Lung (tissue), 12 donors: ENCODE data around the gene SPC24. TPM values are rescaled to one million over a fixed set of nuclear protein-coding genes. Genes with fewer than 3 reads are reported as not detected.

Experiments
- ATAC-seq: fragments of 200-7000 bp; cut with Tn5 transposase; one replicate; pipeline ENCODE4 v1.9.1; 2020; ENCODE audit warnings: moderate number of reproducible peaks; ENCODE audit not compliant: insufficient read depth, low FRiP score
- DNase-seq, 3 donors: peaks; one replicate each; pipeline ENCODE4 v3.0.0-alpha.2; 2013 to 2017
- H3K27ac ChIP-seq, 2 donors: one replicate each; pipeline ENCODE4 v1.5.1; 2013; ENCODE audit warnings: mild to moderate bottlenecking in 2 of 2, moderate library complexity in 2 of 2, control low read depth in 1 of 2, inconsistent platforms in 1 of 2, low read depth in 1 of 2, low read length in 1 of 2
- H3K27me3 ChIP-seq, 3 donors: one replicate each; pipeline ENCODE4 v1.5.1; 2013; ENCODE audit warnings: low read length in 2 of 3; ENCODE audit not compliant: control insufficient read depth in 3 of 3, insufficient read depth in 3 of 3
- H3K36me3 ChIP-seq, 4 donors: one replicate each; pipeline ENCODE4 v1.5.1; 2013; ENCODE audit warnings: low read length in 4 of 4, mild to moderate bottlenecking in 1 of 4, moderate library complexity in 1 of 4; ENCODE audit not compliant: control insufficient read depth in 4 of 4, insufficient read depth in 4 of 4
- H3K4me1 ChIP-seq, 5 donors: one replicate each; pipeline ENCODE4 v1.5.1; 2013; ENCODE audit warnings: low read length in 5 of 5, mild to moderate bottlenecking in 2 of 5, moderate library complexity in 1 of 5; ENCODE audit not compliant: control insufficient read depth in 5 of 5, insufficient read depth in 5 of 5
- H3K4me3 ChIP-seq: one replicate; pipeline ENCODE4 v1.5.1; 2013; ENCODE audit warnings: mild to moderate bottlenecking, control low read depth, moderate library complexity
- H3K9ac ChIP-seq, 2 donors: one replicate each; pipeline ENCODE4 v1.5.1; 2013; ENCODE audit warnings: low read length in 2 of 2, control low read depth in 1 of 2; ENCODE audit not compliant: insufficient read depth in 1 of 2
- H3K9me3 ChIP-seq, 4 donors: one replicate each; pipeline ENCODE4 v1.5.1; 2013; ENCODE audit warnings: low read length in 3 of 4, mild to moderate bottlenecking in 1 of 4, moderate library complexity in 1 of 4; ENCODE audit not compliant: control insufficient read depth in 4 of 4, insufficient read depth in 3 of 4
- WGBS, 2 donors: extraction: QIAGEN DNeasy Blood & Tissue Kit; methylation state at CpG; one replicate each; pipeline ENCODE4 v1.1.7; 2013; 5-methylcytosine and 5-hydroxymethylcytosine counted together
- polyA plus RNA-seq, 2 donors: library from polyadenylated mRNA; stranded (reverse); fragments of 200-250 nt; gene quantifications; one replicate each; pipeline ENCODE4 v1.2.1, GENCODE V29; 2013
- total RNA-seq, 2 donors: library from RNA; depleted of rRNA in 1 of 2; stranded (reverse); fragments of >200 nt in 1 of 2; gene quantifications; one replicate each; pipeline ENCODE4 v1.2.1, GENCODE V29; 2014 to 2021
- TF ChIP-seq, protein P1 (sequence below): IDR thresholded peaks from 2 replicates; pipeline ENCODE4 v1.5.1; 2012; ENCODE audit warnings: mild to moderate bottlenecking; ENCODE audit errors: control extremely low read depth, extremely low read depth
- donor health status: control.
- donor health status: control.
- donor health status: Bipolar disorder and iron deficiency.
- donor health status: healthy.
- donor health status: DM: yes; HTN: yes; CAD: no.

SPC24 gene
- total and polyA plus RNA-seq, 4 donors, result 1.3 to 6.5 (median 3.9) TPM

DNA sequence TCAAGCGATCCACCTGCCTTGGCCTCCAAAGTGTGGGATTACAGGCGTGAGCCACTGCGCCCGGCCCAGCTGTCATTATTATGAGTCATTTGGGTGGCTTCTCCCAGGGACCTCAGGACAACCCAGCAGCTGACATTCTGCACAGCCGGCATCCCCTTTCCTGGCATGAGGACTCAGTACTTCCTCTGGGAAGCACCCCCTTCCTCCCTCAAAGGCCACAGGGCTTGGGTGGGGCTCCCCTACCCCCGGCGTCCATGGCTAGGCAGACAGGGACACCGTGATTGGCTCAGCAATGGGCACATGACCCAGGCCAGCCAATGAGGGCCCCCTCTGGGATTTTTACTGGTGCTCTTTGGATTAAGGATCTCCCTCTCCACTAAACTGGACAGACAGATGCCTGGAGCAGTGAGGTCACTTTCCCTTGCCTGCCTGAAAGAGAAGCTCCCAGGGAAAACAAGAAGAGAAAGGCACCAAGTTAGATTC, 35.7 kb upstream of the SPC24 start:
- peaks cover 2 to 56% (median 22%) of the 10 kb centered on the region in 4 donors for H3K36me3 ChIP-seq
- TF ChIP-seq, protein P1, sequence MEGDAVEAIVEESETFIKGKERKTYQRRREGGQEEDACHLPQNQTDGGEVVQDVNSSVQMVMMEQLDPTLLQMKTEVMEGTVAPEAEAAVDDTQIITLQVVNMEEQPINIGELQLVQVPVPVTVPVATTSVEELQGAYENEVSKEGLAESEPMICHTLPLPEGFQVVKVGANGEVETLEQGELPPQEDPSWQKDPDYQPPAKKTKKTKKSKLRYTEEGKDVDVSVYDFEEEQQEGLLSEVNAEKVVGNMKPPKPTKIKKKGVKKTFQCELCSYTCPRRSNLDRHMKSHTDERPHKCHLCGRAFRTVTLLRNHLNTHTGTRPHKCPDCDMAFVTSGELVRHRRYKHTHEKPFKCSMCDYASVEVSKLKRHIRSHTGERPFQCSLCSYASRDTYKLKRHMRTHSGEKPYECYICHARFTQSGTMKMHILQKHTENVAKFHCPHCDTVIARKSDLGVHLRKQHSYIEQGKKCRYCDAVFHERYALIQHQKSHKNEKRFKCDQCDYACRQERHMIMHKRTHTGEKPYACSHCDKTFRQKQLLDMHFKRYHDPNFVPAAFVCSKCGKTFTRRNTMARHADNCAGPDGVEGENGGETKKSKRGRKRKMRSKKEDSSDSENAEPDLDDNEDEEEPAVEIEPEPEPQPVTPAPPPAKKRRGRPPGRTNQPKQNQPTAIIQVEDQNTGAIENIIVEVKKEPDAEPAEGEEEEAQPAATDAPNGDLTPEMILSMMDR, result no peak
- 40 to 44% methylated on average over 8 of the region's 8 CpGs for WGBS, 2 donors
- no peak overlapping the region for H3K9ac ChIP-seq
- H3K9me3 ChIP-seq, result no peaks in the 10 kb centered on the region
- H3K27ac ChIP-seq, result peak overlapping the region; percentile 47 to 82
- DNase-seq (peak in 1 of 3 donors; percentile 35), ATAC-seq (peak; percentile 56)
- peaks cover 0 to 34% (median 14%) of the 10 kb centered on the region in 5 donors for H3K4me1 ChIP-seq
- no peaks in the 10 kb centered on the region for H3K27me3 ChIP-seq
- no peak overlapping the region for H3K4me3 ChIP-seq

GRCh38 chr19:11190501-11190900, 34.9 kb upstream of the SPC24 start:
- H3K27me3 ChIP-seq, result no peaks in the 10 kb centered on the region
- peaks cover 0 to 32% (median 10%) of the 10 kb centered on the region in 5 donors for H3K4me1 ChIP-seq
- no peak overlapping the region for H3K9ac ChIP-seq
- H3K4me3 ChIP-seq, result no peak overlapping the region
- DNase-seq (no peak), ATAC-seq (no peak)
- TF ChIP-seq, protein P1, result no peak
- 78 to 92% methylated on average over 8 of the region's 8 CpGs for WGBS, 2 donors
- H3K9me3 ChIP-seq, result no peaks in the 10 kb centered on the region
- H3K36me3 ChIP-seq, result peaks cover 2 to 63% (median 24%) of the 10 kb centered on the region in 4 donors
- peak overlapping the region; percentile 42 to 43 for H3K27ac ChIP-seq

- TF ChIP-seq, protein P1, result no peak
- Histone ChIP-seq H3K27ac (no peak overlapping the region), H3K4me1 (peaks cover 0 to 16% (median 7%) of the 10 kb centered on the region in 5 donors)
Observed at GRCh38 chr19:11187441-11187840, 31.9 kb upstream of the SPC24 start.

GRCh38 chr19:11182994-11183393, 27.4 kb upstream of the SPC24 start:
- Histone ChIP-seq H3K9ac (no peak overlapping the region), H3K36me3 (peaks cover 4 to 54% (median 25%) of the 10 kb centered on the region in 4 donors), H3K27me3 (no peaks in the 10 kb centered on the region), H3K27ac (no peak overlapping the region), H3K4me1 (peaks cover 0 to 10% (median 0%) of the 10 kb centered on the region in 5 donors), H3K4me3 (no peak overlapping the region), H3K9me3 (no peaks in the 10 kb centered on the region)
- ATAC-seq (no peak), DNase-seq (no peak)
- TF ChIP-seq, protein P1, result no peak
- WGBS, 2 donors, result 76 to 86% methylated on average over 1 of the region's 1 CpG

More at GRCh38 chr19:11187441-11187840, 31.9 kb upstream of the SPC24 start:
- no peak for DNase-seq
- no peak for ATAC-seq
- Histone ChIP-seq H3K9me3 (no peaks in the 10 kb centered on the region), H3K36me3 (peaks cover 4 to 53% (median 25%) of the 10 kb centered on the region in 4 donors), H3K9ac (no peak overlapping the region), H3K4me3 (no peak overlapping the region), H3K27me3 (no peaks in the 10 kb centered on the region)
- WGBS, 2 donors, result 91 to 94% methylated on average over 9 of the region's 9 CpGs
